ENCODE data around the gene ATM.
"Not testable (repeated sequence)": the region's sequence is repeated elsewhere in the genome, so short reads cannot be mapped to it uniquely, and the experiment has no call there.

Gene ATM

GRCh38 chr11:108223348-108224149, 682 bp downstream of the ATM start:
- DNase-seq, result peak; percentile 19

DNA sequence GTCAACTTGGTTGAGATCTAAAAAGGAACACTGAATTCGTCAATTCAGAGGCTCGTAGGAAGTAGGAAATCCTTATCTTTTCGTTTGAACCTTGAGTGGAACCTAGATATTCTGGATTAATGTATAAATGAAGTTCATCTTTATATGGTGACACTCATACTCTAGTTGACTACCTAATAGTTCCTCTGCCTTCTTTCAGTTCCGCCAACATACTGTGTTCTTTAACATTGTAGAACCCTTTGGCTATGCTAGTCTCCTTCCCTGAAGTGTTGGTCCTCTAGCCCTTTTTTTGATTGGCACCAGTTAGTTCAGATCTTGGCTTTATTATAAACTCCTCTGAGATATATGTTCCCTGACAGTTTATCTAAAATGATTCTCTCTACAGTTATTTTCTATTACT, 1.5 kb downstream of the ATM start:
- DNase-seq, result no peak

GRCh38 chr11:108224911-108225786, 2.3 kb downstream of the ATM start:
- no peak for DNase-seq

DNA sequence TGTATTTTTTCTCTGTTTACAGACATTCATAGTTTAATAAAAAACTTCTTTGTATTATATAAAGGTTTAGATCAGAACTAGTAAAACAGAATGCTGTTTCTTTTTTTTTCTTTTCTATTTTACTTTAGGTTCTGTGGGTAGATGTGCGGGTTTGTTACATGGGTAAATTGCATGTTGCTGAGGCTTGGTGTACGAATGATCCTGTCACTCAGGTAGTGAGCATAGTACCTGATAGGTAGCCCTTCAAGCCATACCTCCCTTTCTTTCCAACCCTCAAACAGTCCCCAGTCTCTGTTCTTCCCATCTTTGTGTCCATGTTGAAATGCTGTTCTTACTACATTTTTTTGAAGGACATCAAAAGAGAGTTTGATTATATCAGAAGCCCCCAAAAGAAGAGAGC, 3.2 kb downstream of the ATM start:
- no peak for DNase-seq

DNA sequence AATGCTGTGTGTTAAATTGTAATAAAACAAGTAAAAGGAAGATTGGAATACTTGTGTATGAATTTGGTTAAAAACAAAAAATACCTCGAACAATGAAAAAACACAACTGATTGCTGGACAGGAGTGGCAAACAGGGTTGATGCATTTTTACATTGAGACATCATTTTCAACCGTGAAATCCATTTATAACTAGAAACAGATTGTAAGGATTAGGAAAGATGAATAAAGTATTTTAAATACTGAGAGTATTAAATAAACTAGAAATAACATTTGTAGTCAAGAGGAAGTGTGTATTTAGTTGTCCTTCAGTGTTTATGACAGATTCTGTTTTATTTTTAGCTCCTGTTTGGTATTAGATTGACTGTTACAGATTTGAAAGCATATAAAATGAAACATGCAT, 5.4 kb downstream of the ATM start:
- no peak for DNase-seq

DNA sequence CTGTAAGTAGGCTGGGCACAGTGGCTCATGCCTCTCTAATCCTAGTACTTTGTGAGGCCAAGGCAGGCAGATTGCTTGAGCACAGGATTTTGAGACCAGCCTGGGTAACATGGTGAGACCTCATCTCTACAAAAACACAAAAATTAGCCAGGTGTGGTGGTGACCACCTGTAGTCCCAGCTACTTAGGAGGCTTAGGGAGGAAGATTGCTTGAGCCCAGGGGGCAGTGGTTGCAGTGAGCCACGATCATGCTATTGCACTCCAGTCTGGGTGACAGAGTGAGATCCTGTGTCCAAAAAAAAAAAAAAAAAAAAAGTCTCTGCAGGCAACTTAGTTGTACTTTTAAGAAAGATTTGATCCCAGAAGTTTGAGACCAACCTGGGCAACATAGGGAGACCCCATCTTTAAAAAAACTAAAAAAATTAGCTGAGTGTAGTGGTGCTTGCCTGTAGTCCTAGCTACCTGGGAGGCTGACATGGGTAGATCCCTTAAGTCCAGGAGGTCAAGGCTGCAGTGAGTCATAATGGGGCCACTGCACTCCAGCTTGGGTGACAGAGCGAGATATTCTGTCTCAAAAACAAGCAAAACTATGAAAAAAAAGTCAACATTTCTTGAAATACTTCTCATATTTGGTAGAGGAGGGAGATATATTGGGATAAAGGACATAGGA, 10.5 kb downstream of the ATM start:
- DNase-seq, result no peak

DNA sequence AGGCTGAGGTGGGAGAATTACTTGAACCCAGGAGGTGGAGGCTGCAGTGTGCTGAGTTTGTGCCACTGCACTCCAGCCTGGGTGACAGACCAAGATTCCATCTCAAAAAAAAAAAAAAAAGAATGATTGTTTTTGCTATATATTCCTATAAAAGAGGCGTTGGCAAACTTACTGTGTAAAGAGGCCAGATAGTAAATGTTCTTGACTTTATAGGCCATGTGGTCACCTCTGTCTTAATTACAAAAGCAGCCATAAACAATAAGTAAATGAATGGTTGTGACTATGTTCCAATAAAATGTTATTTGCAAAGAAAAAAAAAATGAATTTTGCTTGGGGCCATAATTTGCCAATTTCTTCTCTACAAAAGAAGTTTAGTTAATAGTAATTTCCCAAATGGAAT, 12.3 kb downstream of the ATM start:
- DNase-seq, result no peak

- no peak for DNase-seq
Measured at GRCh38 chr11:108235633-108236032, 12.8 kb downstream of the ATM start.

- no peak for DNase-seq
Measured at GRCh38 chr11:108237058-108237481, 14.2 kb downstream of the ATM start.

GRCh38 chr11:108239076-108239475, 16.2 kb downstream of the ATM start:
- no peak for DNase-seq

DNA sequence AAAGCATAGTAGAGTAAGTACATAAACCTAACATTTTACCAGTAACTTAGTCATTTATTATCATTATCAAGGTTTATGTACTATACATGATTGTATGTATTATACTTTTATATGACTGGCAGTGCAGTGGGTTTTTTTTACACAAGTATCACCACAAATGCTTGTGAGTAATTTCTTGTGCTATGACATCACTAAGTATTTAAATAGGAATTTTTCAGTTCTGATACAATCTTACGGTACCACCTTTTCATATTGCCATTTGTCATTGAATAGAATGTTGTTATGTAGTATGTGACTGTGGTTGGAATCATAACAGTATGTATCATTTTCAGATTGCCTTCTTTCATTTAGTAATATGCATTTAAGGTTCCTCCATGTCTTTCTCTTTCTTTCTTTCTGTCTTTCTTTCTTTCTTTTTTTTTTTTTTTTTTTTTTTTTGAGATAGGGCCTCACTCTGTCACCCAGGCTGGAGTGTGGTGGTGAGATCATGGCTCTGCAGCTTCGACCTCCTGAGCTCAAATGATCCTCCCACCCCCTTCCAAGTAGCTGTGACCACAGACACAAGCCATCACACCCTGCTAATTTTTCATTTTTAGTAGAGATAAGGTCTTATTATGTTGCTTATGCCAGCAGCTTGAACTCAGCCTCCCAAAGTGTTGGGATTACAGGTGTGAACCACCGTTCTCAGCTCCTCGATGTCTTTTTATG, 18.6 kb downstream of the ATM start:
- no peak for DNase-seq

GRCh38 chr11:108242422-108242821, 19.6 kb downstream of the ATM start:
- no peak for DNase-seq

GRCh38 chr11:108246308-108246707, 23.4 kb downstream of the ATM start:
- DNase-seq, result no peak

DNA sequence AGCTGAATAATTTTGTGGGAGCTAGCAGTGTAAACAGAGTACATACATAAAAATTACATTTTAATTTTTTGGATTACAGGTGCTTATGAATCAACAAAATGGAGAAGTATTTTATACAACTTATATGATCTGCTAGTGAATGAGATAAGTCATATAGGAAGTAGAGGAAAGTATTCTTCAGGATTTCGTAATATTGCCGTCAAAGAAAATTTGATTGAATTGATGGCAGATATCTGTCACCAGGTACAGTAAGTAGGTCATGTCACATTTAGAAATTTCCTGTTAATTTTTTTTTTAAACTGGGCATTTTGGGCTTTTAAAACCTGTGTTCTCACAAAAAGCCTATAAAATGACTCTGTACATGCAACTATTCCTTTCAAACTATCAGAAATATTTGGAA, 24.0 kb downstream of the ATM start:
- DNase-seq, result no peak

GRCh38 chr11:108253176-108253575, 30.3 kb downstream of the ATM start:
- DNase-seq, result no peak

- no peak for DNase-seq
Measured at GRCh38 chr11:108269583-108269982, 46.7 kb downstream of the ATM start.

DNA sequence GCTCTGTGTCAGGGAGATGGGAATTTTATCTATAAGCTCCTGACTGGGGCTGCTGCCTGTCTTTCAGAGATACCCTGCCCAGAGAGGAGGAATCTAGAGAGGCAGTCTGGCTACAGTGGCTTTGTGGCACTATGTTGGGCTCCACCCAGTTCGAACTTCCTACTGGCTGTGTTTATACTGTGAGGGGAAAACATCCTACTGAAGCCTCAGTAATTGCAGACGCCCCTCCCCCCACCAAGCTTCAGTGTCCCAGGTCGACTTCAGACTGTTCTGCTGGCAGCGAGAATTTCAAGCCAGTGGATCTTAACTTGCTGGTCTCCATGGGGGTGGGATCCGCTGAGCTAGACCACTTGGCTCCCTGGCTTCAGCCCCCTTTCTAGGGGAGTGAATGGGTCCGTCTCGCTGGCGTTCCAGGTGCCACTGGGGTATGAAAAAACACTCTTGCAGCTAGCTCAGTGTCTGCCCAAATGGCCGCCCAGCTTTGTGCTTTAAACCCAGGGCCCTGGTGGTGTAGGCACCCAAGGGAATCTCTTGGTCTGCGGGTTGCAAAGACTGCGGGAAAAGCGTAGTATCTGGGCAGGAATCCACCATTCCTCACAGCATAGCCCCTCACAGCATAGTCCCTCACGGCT, 54.2 kb downstream of the ATM start:
- DNase-seq, result not testable (repeated sequence)

GRCh38 chr11:108278546-108278945, 55.7 kb downstream of the ATM start:
- no peak for DNase-seq

- DNase-seq, result no peak
Measured at GRCh38 chr11:108278954-108279353, 56.1 kb downstream of the ATM start.

DNA sequence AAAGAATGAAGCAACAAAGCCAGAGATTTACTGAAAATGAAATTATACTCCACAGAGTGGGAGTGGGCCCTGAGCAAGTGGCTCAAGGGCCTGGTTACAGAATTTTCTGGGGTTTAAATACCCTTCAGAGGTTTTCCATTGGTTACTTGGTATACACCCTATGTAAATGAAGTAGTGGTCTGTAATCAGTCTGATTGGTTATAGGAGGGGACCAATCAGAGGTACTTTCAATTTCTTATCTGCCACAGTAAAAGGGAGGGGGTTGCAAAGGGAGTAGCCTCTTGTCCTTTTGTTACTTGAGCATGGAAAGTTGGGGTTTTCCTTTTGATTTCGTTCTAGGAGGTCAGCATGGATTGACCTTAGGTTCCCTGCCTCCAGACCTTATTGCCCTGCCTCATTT, 63.5 kb downstream of the ATM start:
- DNase-seq, result no peak

GRCh38 chr11:108286956-108287355, 64.1 kb downstream of the ATM start:
- DNase-seq, result no peak

DNA sequence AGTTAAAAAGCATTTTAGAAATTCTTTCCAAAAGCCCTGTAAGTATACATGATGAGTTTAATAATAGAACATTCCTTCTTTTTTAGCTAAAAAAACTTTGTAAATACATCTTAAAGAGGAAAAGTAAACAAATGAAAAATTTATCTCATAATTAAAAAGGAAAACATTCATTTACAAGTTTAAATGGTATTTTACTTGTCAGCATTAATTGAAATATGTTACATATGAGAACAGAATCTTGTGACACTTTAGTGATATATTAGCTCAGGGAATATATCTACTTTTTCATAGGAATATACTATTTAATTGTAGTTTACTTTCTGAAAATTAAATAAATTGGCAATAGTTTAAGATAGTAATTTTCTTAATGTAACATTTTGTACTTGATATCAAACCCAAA, 66.2 kb downstream of the ATM start:
- DNase-seq, result not testable (repeated sequence)

All from SHP77 treated with DMSO at 0.1 percent for 48 hours (cell line).